HCT116 (cell line): ENCODE data around the gene RBPJ. TPM values are rescaled to one million over a fixed set of nuclear protein-coding genes. Genes with fewer than 3 reads are reported as not detected.

Experiments used
- ATAC-seq: fragments of 200-7000 bp; cut with Tn5 transposase; 2 replicates; pipeline ENCODE4 v1.9.1; 2020; ENCODE audit warnings: mild to moderate bottlenecking, moderate library complexity
- BruUV-seq: library from RNA; stranded (reverse); fragments of 400-500 nt; replicated peaks from 2 replicates; lab custom pipeline; 2021; lab: Mats Ljungman, UMichigan
- CTCF ChIA-PET: fragments of 300-600 bp; sonication (Branson Sonifier 250); formaldehyde crosslinking; loops from one replicate; lab custom pipeline; 2021; ENCODE audit warnings: antibody characterized with exemption; lab: Charles Lee
- POLR2A ChIA-PET: fragments of 300-600, 350-600 bp; sonication (Branson Sonifier 250); formaldehyde crosslinking; loops from one replicate; lab custom pipeline; 2021; ENCODE audit warnings: antibody characterized with exemption; lab: Charles Lee
- RAD21 ChIA-PET, 2 experiments: fragments of 300-600 bp; sonication (Branson Sonifier 250); formaldehyde crosslinking; loops; one replicate each; lab custom pipeline; 2023; ENCODE audit warnings: low total read pairs in 2 of 2; ENCODE audit not compliant: uncharacterized antibody in 2 of 2, unreplicated experiment in 2 of 2, low non-redundant PET in 1 of 2; lab: Charles Lee
- DNase-seq: peaks from one replicate; pipeline ENCODE4 v3.0.0-alpha.2; 2010; ENCODE audit warnings: low read depth, low spot score
- H2AFZ ChIP-seq: fragments of 200-600 bp; shearing (Covaris generic), sonication (generic); 2 replicates; pipeline ENCODE4 v1.6.1; 2017; ENCODE audit warnings: low read depth, mixed run types, mixed read lengths, antibody characterized with exemption, low read length; ENCODE audit not compliant: poor library complexity, severe bottlenecking
- H3K27ac ChIP-seq: 2 replicates; pipeline ENCODE4 v1.5.1; 2012; ENCODE audit warnings: low read depth, low read length
- H3K27me3 ChIP-seq: fragments of 200-600 bp; sonication (generic); 2 replicates; pipeline ENCODE4 v1.6.1; 2016; ENCODE audit warnings: mixed run types, low read length, mixed read lengths; ENCODE audit not compliant: insufficient read depth
- H3K36me3 ChIP-seq, 2 experiments: fragments of 200-500 bp in 1 of 2; fragments of 200-600 bp in 1 of 2; sonication (Bioruptor generic) in 1 of 2; sonication (generic) in 1 of 2; 2 replicates each; pipeline versions ENCODE4 v1.5.1 to v1.6.1; 2014 to 2016; ENCODE audit warnings: low read length in 2 of 2, inconsistent platforms in 1 of 2, mixed read lengths in 1 of 2, mixed run types in 1 of 2; ENCODE audit not compliant: insufficient read depth in 2 of 2, control insufficient read depth in 1 of 2
- H3K4me1 ChIP-seq, 2 experiments: fragments of 200-600 bp in 1 of 2; sonication (generic) in 1 of 2; 2 replicates each; pipeline versions ENCODE4 v1.5.1 to v1.6.1; 2012 to 2017; ENCODE audit warnings: low read length in 2 of 2, inconsistent platforms in 1 of 2, mild to moderate bottlenecking in 1 of 2, mixed read lengths in 1 of 2, mixed run types in 1 of 2, moderate library complexity in 1 of 2; ENCODE audit not compliant: insufficient read depth in 2 of 2, control insufficient read depth in 1 of 2
- H3K4me2 ChIP-seq: fragments of 200-600 bp; sonication (generic); 2 replicates; pipeline ENCODE4 v1.6.1; 2017; ENCODE audit warnings: mixed run types, low read length, mixed read lengths
- H3K4me3 ChIP-seq, 2 experiments: fragments of 200-600 bp in 1 of 2; sonication (generic) in 1 of 2; replicated peaks in 1 of 2; 2 replicates each; pipeline ENCODE4 v1.5.1; 2011 to 2016; ENCODE audit warnings: low read length in 2 of 2, control low read depth in 1 of 2, low read depth in 1 of 2, mild to moderate bottlenecking in 1 of 2, mixed read lengths in 1 of 2, mixed run types in 1 of 2
- H3K79me2 ChIP-seq: fragments of 200-600 bp; sonication (generic); 2 replicates; pipeline ENCODE4 v1.6.1; 2017; ENCODE audit warnings: mild to moderate bottlenecking, mixed run types, low read length, moderate library complexity, mixed read lengths; ENCODE audit not compliant: insufficient read depth
- H3K9ac ChIP-seq: fragments of 200-600 bp; sonication (generic); 2 replicates; pipeline ENCODE4 v1.6.1; 2016; ENCODE audit warnings: low read length, mixed read lengths
- H3K9me2 ChIP-seq: fragments of 200-600 bp; sonication (generic), shearing (Covaris generic); 2 replicates; pipeline ENCODE4 v1.6.1; 2017; ENCODE audit warnings: mixed run types, mild to moderate bottlenecking, moderate library complexity; ENCODE audit not compliant: insufficient read depth
- H3K9me3 ChIP-seq, 2 experiments: fragments of 200-500 bp in 1 of 2; fragments of 200-600 bp in 1 of 2; sonication (Bioruptor generic) in 1 of 2; sonication (generic) in 1 of 2; 2 replicates each; pipeline ENCODE4 v1.6.1; 2014 to 2017; ENCODE audit warnings: low read length in 2 of 2, mixed read lengths in 2 of 2, inconsistent platforms in 1 of 2, low read depth in 1 of 2, mild to moderate bottlenecking in 1 of 2, mixed run types in 1 of 2, moderate library complexity in 1 of 2; ENCODE audit not compliant: control insufficient read depth in 1 of 2, insufficient read depth in 1 of 2
- H4K20me1 ChIP-seq: fragments of 200-600 bp; sonication (generic), shearing (Covaris generic); 2 replicates; pipeline ENCODE4 v1.6.1; 2017; ENCODE audit warnings: mixed run types, mild to moderate bottlenecking, moderate library complexity; ENCODE audit not compliant: insufficient read depth
- ATF3 ChIP-seq: IDR thresholded peaks from 2 replicates; pipeline ENCODE4 v1.6.1; 2012
- CBX3 ChIP-seq: IDR thresholded peaks from 2 replicates; pipeline ENCODE4 v1.6.1; 2012; ENCODE audit warnings: low read depth
- CEBPB ChIP-seq: IDR thresholded peaks from 2 replicates; pipeline ENCODE4 v1.6.1; 2012; ENCODE audit warnings: low read depth
- CTCF ChIP-seq, 3 experiments: fragments of 200-600 bp in 1 of 3; sonication (generic) in 1 of 3; IDR thresholded peaks in 2 of 3; conservative IDR thresholded peaks in 1 of 3; 2 replicates each; pipeline ENCODE4 v1.5.1; 2012 to 2017; ENCODE audit warnings: low read depth in 2 of 3, low read length in 2 of 3, antibody characterized with exemption in 1 of 3, borderline replicate concordance in 1 of 3, control low read depth in 1 of 3, mild to moderate bottlenecking in 1 of 3, mixed read lengths in 1 of 3, mixed run types in 1 of 3, moderate library complexity in 1 of 3; ENCODE audit not compliant: insufficient read depth in 1 of 3
- EGR1 ChIP-seq: IDR thresholded peaks from 2 replicates; pipeline ENCODE4 v1.6.1; 2012; ENCODE audit warnings: low read depth
- ELF1 ChIP-seq: IDR thresholded peaks from 2 replicates; pipeline ENCODE4 v1.6.1; 2012; ENCODE audit warnings: low read depth, borderline replicate concordance
- EZH2 ChIP-seq: fragments of 200-600 bp; sonication (generic); IDR thresholded peaks from 2 replicates; pipeline ENCODE4 v1.6.1; 2017; ENCODE audit warnings: antibody characterized with exemption, mixed run types
- EZH2phosphoT487 ChIP-seq: fragments of 200-600 bp; IDR thresholded peaks from 2 replicates; pipeline ENCODE4 v1.6.1; 2018; ENCODE audit warnings: antibody characterized with exemption, borderline replicate concordance
- FOSL1 ChIP-seq: IDR thresholded peaks from 2 replicates; pipeline ENCODE4 v1.6.1; 2012; ENCODE audit warnings: low read depth
- JUND ChIP-seq: IDR thresholded peaks from 2 replicates; pipeline ENCODE4 v1.6.1; 2012
- MAX ChIP-seq: IDR thresholded peaks from 2 replicates; pipeline ENCODE4 v1.6.1; 2012
- POLR2A ChIP-seq: IDR thresholded peaks from 2 replicates; pipeline ENCODE4 v1.7.0; 2011; ENCODE audit warnings: borderline replicate concordance; ENCODE audit not compliant: insufficient read depth, insufficient read length; ENCODE audit errors: extremely low read depth
- POLR2AphosphoS5 ChIP-seq: IDR thresholded peaks from 2 replicates; pipeline ENCODE4 v1.6.1; 2011; ENCODE audit warnings: mild to moderate bottlenecking, low read depth, low read length, moderate library complexity
- REST ChIP-seq: IDR thresholded peaks from 2 replicates; pipeline ENCODE4 v1.6.1; 2012; ENCODE audit warnings: low read depth
- SIN3A ChIP-seq: IDR thresholded peaks from 2 replicates; pipeline ENCODE4 v1.6.1; 2012; ENCODE audit warnings: low read depth
- SP1 ChIP-seq: IDR thresholded peaks from 2 replicates; pipeline ENCODE4 v1.6.1; 2012; ENCODE audit warnings: low read depth
- TCF7L2 ChIP-seq: IDR thresholded peaks from 2 replicates; pipeline ENCODE4 v1.7.0; 2011; ENCODE audit warnings: borderline replicate concordance, inconsistent platforms; ENCODE audit not compliant: insufficient read depth, insufficient read length; ENCODE audit errors: extremely low read depth
- YY1 ChIP-seq: IDR thresholded peaks from 2 replicates; pipeline ENCODE4 v1.6.1; 2011; ENCODE audit warnings: low read length, low read depth, moderate library complexity, mild to moderate bottlenecking; ENCODE audit not compliant: insufficient replicate concordance; ENCODE audit errors: extremely low read depth
- ZBTB33 ChIP-seq: IDR thresholded peaks from 2 replicates; pipeline ENCODE4 v1.6.1; 2011; ENCODE audit warnings: mild to moderate bottlenecking, low read length, moderate library complexity; ENCODE audit not compliant: insufficient replicate concordance; ENCODE audit errors: extremely low read depth
- ZNF274 ChIP-seq: fragments of 200-500 bp; sonication (Bioruptor generic); IDR thresholded peaks from 2 replicates; pipeline ENCODE4 v1.6.1; 2014; ENCODE audit warnings: mild to moderate bottlenecking, low read depth, low read length, inconsistent platforms
- intact Hi-C: fragments of 100-400 bp; cut with micrococcal nuclease; formaldehyde crosslinking; loops from 2 replicates; pipeline ENCODE4 v1.10.0; 2022
- total RNA-seq: library from RNA; stranded (reverse); gene quantifications from one replicate; pipeline ENCODE4 v1.2.1, GENCODE V29; 2021; ENCODE audit not compliant: unreplicated experiment

The RBPJ gene
- total RNA-seq, 1 experiment from 2014 or later = 72.7 TPM

- Histone ChIP-seq H3K9me3 (no peaks in the 10 kb centered on the region), H3K9ac (no peak overlapping the region), H2AFZ (no peak overlapping the region), H3K4me2 (no peak overlapping the region), H3K9me2 (no peaks in the 10 kb centered on the region), H3K27ac (no peak overlapping the region), H3K79me2 (peaks cover 88% of the 10 kb centered on the region), H3K4me3 (no peak overlapping the region), H3K36me3 (no peaks in the 10 kb centered on the region), H3K27me3 (no peaks in the 10 kb centered on the region), H4K20me1 (peaks cover 12% of the 10 kb centered on the region; the same call in 1 of the 2 replicates), H3K4me1 (peaks cover 0 to 3% of the 10 kb centered on the region in 2 experiments; a peak in 1 of 4 replicates)
- CTCF ChIA-PET = interaction anchor here (0.6 kb wide), 1 partner anchor 32 kb away, joined by 3 read pairs; no protein-coding TSS in a partner anchor
- RAD21 ChIA-PET = no interaction called here
- DNase-seq (no peak), ATAC-seq (no peak)
- intact Hi-C loops = no loop called here
- BruUV-seq = no TSS peak
- POLR2A ChIA-PET = no interaction called here
- no peak for TF ChIP-seq CEBPB
- TF ChIP-seq FOSL1 = no peak
- no peak for TF ChIP-seq MAX
- no peak for TF ChIP-seq ZBTB33
- TF ChIP-seq EGR1 = no peak
- no peak for TF ChIP-seq CTCF (IDR thresholded peaks at IDR 0.05 in 2 of 3, conservative IDR thresholded peaks at IDR 0.05 in 1 of 3; ENCODE audit: borderline replicate concordance in 1 of 3, insufficient read depth in 1 of 3, low read depth in 2 of 3, low read length in 2 of 3)
- no peak for TF ChIP-seq EZH2phosphoT487
- no peak for TF ChIP-seq EZH2
- TF ChIP-seq CBX3 = no peak
- TF ChIP-seq YY1 = no peak
- TF ChIP-seq JUND = no peak
- TF ChIP-seq REST = no peak
- TF ChIP-seq ATF3 = no peak
- TF ChIP-seq ZNF274 = no peak
- TF ChIP-seq SIN3A = no peak
- TF ChIP-seq POLR2AphosphoS5 = no peak
- TF ChIP-seq POLR2A = no peak
- no peak for TF ChIP-seq SP1
- TF ChIP-seq TCF7L2 = no peak
- TF ChIP-seq ELF1 = no peak
Measured at GRCh38 chr4:26372525-26373172, 51.8 kb downstream of the RBPJ start.
